DND-41 (cell line): ENCODE results near the gene NANOS2.

Experiments
- CTCF ChIP-seq: IDR thresholded peaks from 2 replicates; pipeline ENCODE4 v1.5.1; 2012; ENCODE audit warnings: borderline replicate concordance, low read length, moderate library complexity, mild to moderate bottlenecking; ENCODE audit not compliant: poor library complexity, severe bottlenecking; ENCODE audit errors: extremely low read depth
- EZH2 ChIP-seq: IDR thresholded peaks from 3 replicates; pipeline ENCODE4 v1.6.1; 2012; ENCODE audit warnings: borderline replicate concordance, low read depth, mild to moderate bottlenecking, moderate library complexity, low read length, inconsistent platforms; ENCODE audit not compliant: severe bottlenecking

- TF ChIP-seq CTCF = no peak
- no peak for TF ChIP-seq EZH2
Measured at GRCh38 chr19:45897261-45897812, 17.2 kb downstream of the NANOS2 start.
